Fibroblast of pulmonary artery (primary cell): ENCODE results near the gene KLHL10.
A peak's percentile ranks its signal among the peaks of the same experiment; 100 is the strongest.
"Not testable (repeated sequence)": the region's sequence is repeated elsewhere in the genome, so short reads cannot be mapped to it uniquely, and the experiment has no call there.

Source experiments
- DNase-seq: peaks from one replicate; pipeline ENCODE4 v3.0.0-alpha.2; 2010; ENCODE audit warnings: low read depth
- H3K4me3 ChIP-seq: replicated peaks from 2 replicates; pipeline ENCODE4 v1.5.1; 2011; ENCODE audit warnings: low read depth, mild to moderate bottlenecking, control low read depth, low read length, moderate library complexity
- TF ChIP-seq, protein P1 (sequence below): IDR thresholded peaks from 2 replicates; pipeline ENCODE4 v1.5.1; 2011; ENCODE audit warnings: mild to moderate bottlenecking, control low read depth, low read length, inconsistent platforms; ENCODE audit errors: missing control alignments

KLHL10 gene

DNA sequence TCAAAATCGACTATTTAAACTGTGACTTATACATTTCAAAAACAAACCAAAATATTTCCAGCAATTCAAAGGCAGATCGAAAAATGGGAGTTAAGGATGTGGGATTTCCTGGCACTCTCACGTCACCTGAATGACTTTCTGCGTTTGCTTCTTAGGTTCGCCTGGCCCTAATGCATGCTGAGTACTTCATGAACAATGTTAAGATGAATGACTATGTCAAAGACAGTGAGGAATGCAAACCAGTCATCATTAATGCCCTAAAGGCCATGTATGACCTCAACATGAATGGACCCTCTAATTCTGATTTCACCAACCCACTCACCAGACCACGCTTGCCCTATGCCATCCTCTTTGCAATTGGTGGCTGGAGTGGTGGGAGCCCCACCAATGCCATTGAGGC is 7.3 kb downstream of the KLHL10 start:
- no peak overlapping the region for H3K4me3 ChIP-seq
- TF ChIP-seq, protein P1, sequence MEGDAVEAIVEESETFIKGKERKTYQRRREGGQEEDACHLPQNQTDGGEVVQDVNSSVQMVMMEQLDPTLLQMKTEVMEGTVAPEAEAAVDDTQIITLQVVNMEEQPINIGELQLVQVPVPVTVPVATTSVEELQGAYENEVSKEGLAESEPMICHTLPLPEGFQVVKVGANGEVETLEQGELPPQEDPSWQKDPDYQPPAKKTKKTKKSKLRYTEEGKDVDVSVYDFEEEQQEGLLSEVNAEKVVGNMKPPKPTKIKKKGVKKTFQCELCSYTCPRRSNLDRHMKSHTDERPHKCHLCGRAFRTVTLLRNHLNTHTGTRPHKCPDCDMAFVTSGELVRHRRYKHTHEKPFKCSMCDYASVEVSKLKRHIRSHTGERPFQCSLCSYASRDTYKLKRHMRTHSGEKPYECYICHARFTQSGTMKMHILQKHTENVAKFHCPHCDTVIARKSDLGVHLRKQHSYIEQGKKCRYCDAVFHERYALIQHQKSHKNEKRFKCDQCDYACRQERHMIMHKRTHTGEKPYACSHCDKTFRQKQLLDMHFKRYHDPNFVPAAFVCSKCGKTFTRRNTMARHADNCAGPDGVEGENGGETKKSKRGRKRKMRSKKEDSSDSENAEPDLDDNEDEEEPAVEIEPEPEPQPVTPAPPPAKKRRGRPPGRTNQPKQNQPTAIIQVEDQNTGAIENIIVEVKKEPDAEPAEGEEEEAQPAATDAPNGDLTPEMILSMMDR = no peak
- no peak for DNase-seq

DNA sequence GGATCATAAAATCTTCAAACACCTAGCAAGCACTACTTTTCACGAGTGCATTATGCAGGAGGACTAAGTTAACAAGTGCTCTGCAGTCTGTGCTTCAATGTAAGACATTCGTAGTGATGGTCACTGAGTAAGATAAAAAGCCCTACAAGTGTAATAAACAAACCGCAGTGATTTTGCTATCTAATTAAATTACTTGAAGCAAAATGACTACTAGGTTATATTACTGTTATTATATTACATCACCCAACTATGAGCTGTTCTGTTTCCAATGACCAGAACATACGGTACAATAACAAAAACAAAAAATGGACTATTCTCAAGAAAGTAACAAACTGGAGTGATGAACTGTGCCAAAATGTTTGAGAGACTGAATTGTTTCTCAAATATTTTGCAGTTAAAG is 11.2 kb downstream of the KLHL10 start:
- no peak overlapping the region for H3K4me3 ChIP-seq
- TF ChIP-seq, protein P1 = no peak
- DNase-seq = no peak

DNA sequence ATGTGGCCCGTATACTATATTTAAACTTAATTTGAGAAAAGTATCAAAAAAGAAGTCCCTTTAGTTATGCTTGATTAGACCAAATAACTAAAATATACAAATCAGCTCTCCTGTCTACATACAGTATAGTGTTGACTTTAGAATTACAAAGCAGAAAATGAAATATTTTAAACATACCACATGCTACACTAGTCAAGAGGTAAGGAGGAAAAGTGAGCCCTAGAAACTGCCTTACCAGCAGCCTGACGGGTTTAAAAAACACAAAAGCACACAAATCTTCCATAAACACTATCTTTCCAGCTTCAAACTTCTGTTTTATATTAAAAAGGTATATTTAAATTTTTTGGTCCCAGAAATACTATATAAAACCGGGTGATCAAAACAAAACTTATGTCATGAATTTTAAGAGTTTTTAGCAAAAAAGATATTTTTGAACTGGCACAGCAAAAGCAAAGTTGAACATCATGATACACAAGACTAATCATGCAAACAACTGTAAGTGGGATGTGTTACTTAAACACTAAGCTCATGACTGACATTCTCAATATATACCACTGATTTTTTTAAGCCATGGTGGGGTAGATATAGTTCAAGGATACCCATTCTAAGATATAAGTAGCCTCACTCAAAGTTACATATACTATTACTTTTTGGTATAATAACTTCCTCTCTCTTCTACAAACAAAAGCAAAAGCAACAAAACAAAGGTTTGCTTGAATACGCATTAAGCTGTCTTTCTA is 11.8 kb downstream of the KLHL10 start:
- TF ChIP-seq, protein P1 = no peak
- no peak overlapping the region for H3K4me3 ChIP-seq
- DNase-seq = no peak

GRCh38 chr17:41851382-41851781 is 13.8 kb downstream of the KLHL10 start:
- DNase-seq, H3K4me3 ChIP-seq: not testable (repeated sequence)

DNA sequence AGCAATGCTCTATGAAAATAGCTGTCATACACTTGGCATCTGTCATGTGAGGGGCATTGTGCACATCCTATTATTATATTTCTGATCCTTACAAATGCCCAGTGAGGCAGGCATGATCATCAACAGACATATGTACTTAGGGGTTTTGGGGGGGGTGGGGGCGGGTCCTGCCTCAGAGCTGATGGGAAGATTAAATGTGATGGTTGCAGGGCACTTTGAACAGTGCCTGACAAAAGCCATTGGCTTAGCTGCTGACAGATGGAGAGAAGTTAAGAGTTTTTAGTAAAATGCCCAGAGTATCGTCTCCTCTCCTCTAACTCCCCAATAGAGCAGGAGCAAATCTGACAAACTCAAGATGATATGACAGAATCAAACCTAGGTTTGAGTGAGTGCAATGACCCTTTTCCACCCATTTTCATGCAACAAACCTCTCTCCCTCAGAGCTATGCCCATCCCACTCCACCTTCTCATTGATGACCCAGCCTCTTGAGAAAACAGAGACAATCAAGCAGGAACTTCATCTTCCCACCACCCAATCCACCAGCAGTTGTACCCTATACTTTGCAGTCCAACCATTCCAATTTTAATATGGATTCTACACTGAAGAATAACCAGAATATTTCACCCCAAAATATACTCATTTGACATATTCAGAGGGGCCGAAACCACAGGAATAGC is 22.8 kb downstream of the KLHL10 start:
- TF ChIP-seq, protein P1 = no peak
- no peak for DNase-seq
- no peak overlapping the region for H3K4me3 ChIP-seq

DNA sequence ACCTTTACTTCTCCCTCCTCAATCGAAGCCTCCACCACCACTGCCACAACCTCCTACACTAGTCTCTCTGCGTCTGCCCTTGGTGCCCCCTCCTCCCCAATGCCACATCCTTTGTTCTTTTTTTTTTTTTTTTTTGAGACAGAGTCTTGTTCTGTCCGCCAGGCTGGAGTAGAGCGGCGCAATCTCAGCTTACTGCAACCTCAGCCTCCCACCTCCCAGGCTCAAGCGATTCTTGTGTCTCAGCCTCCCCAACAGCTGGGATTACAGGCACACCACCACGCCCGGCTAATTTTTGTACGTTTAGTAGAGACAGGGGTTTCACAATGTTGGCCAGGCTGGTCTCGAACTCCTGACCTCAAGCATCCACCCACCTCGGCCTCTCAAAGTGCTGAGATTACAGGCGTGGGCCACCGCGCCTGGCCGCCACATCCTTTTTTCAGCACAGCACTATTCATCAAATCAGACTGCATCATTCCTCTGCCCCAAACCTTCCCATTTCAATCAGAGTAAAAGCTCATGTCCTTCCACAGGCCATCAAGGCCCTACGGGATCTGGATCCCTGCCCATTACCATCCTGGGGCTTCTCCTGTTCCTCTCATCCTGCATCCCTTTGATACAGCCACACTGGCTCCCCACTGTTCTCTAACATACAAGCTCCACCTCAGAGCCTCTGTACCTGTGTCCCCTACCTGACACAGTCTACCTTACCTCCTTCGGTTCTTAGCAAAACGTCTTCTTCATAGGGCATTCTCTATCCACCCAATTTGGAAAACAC is 25.6 kb downstream of the KLHL10 start:
- peak overlapping the region; percentile 91 for H3K4me3 ChIP-seq
- DNase-seq = no peak
- TF ChIP-seq, protein P1 = no peak

- DNase-seq = peak; percentile 7
- H3K4me3 ChIP-seq = peak overlapping the region; percentile 91
- TF ChIP-seq, protein P1 = no peak
Measured at GRCh38 chr17:41864498-41864835, 26.8 kb downstream of the KLHL10 start.
